Islet precursor cell (in vitro differentiated cells): Measurements from ENCODE around the gene GSE1.

ENCODE experiments used
- DNase-seq: peaks from one replicate; pipeline ENCODE4 v3.0.0-alpha.2; 2018

GSE1 gene

GRCh38 chr16:85664580-85665372 lies 51.7 kb downstream of the GSE1 start:
- no peak for DNase-seq

- DNase-seq = no peak
Measured at GRCh38 chr16:85665373-85665740, 52.2 kb downstream of the GSE1 start.

- no peak for DNase-seq
Measured at GRCh38 chr16:85665929-85666328, 52.8 kb downstream of the GSE1 start.

GRCh38 chr16:85667261-85667660 lies 54.1 kb downstream of the GSE1 start:
- DNase-seq = no peak

GRCh38 chr16:85667841-85668413 lies 54.8 kb downstream of the GSE1 start:
- DNase-seq = no peak

- DNase-seq = no peak
Measured at GRCh38 chr16:85668676-85669424, 55.7 kb downstream of the GSE1 start.

- DNase-seq = no peak
Measured at GRCh38 chr16:85670840-85671239, 57.7 kb downstream of the GSE1 start.

GRCh38 chr16:85673529-85674417 lies 60.7 kb downstream of the GSE1 start:
- no peak for DNase-seq

- DNase-seq = no peak
Measured at GRCh38 chr16:85674418-85674755, 61.3 kb downstream of the GSE1 start.

GRCh38 chr16:85674828-85675227 lies 61.7 kb downstream of the GSE1 start:
- DNase-seq = no peak

GRCh38 chr16:85675251-85675874 lies 62.2 kb downstream of the GSE1 start:
- no peak for DNase-seq

- no peak for DNase-seq
Measured at GRCh38 chr16:85676466-85676865, 63.3 kb downstream of the GSE1 start.

GRCh38 chr16:85677383-85677967 lies 64.4 kb downstream of the GSE1 start:
- DNase-seq = no peak

- DNase-seq = no peak
Measured at GRCh38 chr16:85678016-85678415, 64.9 kb downstream of the GSE1 start.

GRCh38 chr16:85678821-85679220 lies 65.7 kb downstream of the GSE1 start:
- DNase-seq = no peak

- no peak for DNase-seq
Measured at GRCh38 chr16:85679870-85680269, 66.7 kb downstream of the GSE1 start.

- DNase-seq = no peak
Measured at GRCh38 chr16:85680352-85680944, 67.3 kb downstream of the GSE1 start.

GRCh38 chr16:85681255-85681654 lies 68.1 kb downstream of the GSE1 start:
- no peak for DNase-seq

- no peak for DNase-seq
Measured at GRCh38 chr16:85682516-85682915, 69.4 kb downstream of the GSE1 start.

- no peak for DNase-seq
Measured at GRCh38 chr16:85683363-85683762, 70.2 kb downstream of the GSE1 start.

- no peak for DNase-seq
Measured at GRCh38 chr16:85685251-85685650, 72.1 kb downstream of the GSE1 start.
